ENCODE measurements around the gene XPO5. TPM values are rescaled to one million over a fixed set of nuclear protein-coding genes. Genes with fewer than 3 reads are reported as not detected.

XPO5 gene
- polyA plus RNA-seq, 1 of the 3 experiments (the other 2 are of a cell fraction) = 29.5 TPM

- Histone ChIP-seq H3K9me2 (no peaks in the 10 kb centered on the region), H3K9me3 (no peaks in the 10 kb centered on the region), H3K4me3 (ENCODE audit: low read depth in 2 of 2, low read length in 1 of 2) (no peak overlapping the region), H4K20me1 (ENCODE audit: insufficient read depth) (no peaks in the 10 kb centered on the region), H3K79me2 (ENCODE audit: insufficient read depth) (peaks cover 6% of the 10 kb centered on the region; the same call in 1 of the 2 replicates), H3K4me2 (no peak overlapping the region), H3K27ac (ENCODE audit: low read depth in 2 of 2, low read length in 1 of 2) (no peak overlapping the region), H3F3A (replicated peaks; ENCODE audit: insufficient read depth) (peaks cover 6% of the 10 kb centered on the region), H3K9ac (no peak overlapping the region), H3K27me3 (ENCODE audit: insufficient read depth) (no peaks in the 10 kb centered on the region), H2AFZ (ENCODE audit: low read depth) (no peak overlapping the region), H3K36me3 (replicated peaks in 1 of 2; ENCODE audit: control insufficient read depth in 1 of 2, insufficient read depth in 2 of 2, low read length in 1 of 2) (peaks cover 81 to 88% of the 10 kb centered on the region in 2 experiments), H3K4me1 (ENCODE audit: control insufficient read depth in 1 of 2, insufficient read depth in 2 of 2, low read depth in 1 of 2, low read length in 1 of 2) (no peaks in the 10 kb centered on the region)
- no peak for DNase-seq
- CTCF ChIA-PET = interaction anchor here (0.7 kb wide), 1 partner anchor 63 kb away, joined by 4 read pairs; no protein-coding TSS in a partner anchor
- TF ChIP-seq SMC3 (IDR thresholded peaks at IDR 0.05; ENCODE audit: low read depth, low read length) (no peak), CTCF (IDR thresholded peaks at IDR 0.05) (no peak), POLR2AphosphoS5 (IDR thresholded peaks at IDR 0.05; ENCODE audit: low read depth, low read length) (no peak), FOXJ3 (CRISPR knock-in tag; IDR thresholded peaks at IDR 0.05) (no peak), YY1 (IDR thresholded peaks at IDR 0.05; ENCODE audit: low read depth) (no peak), TCF12 (IDR thresholded peaks at IDR 0.05) (no peak), CHD2 (IDR thresholded peaks at IDR 0.05; ENCODE audit: low read length, partially characterized antibody) (no peak), ELF1 (IDR thresholded peaks at IDR 0.05) (no peak), NRF1 (IDR thresholded peaks at IDR 0.05; ENCODE audit: low read depth, low read length) (no peak), MEF2A (IDR thresholded peaks at IDR 0.05; ENCODE audit: borderline replicate concordance, low read depth) (no peak), USF1 (IDR thresholded peaks at IDR 0.05; ENCODE audit: borderline replicate concordance, low read depth) (no peak), GATA2 (CRISPR knock-in tag; IDR thresholded peaks at IDR 0.05) (no peak), RXRA (IDR thresholded peaks at IDR 0.05; ENCODE audit: borderline replicate concordance, low read depth) (no peak), SIN3A (IDR thresholded peaks at IDR 0.05; ENCODE audit: borderline replicate concordance, low read depth, low read length) (no peak), EZH2phosphoT487 (IDR thresholded peaks at IDR 0.05; ENCODE audit: borderline replicate concordance, low read depth) (no peak), JUND (IDR thresholded peaks at IDR 0.05) (no peak)
- POLR2A ChIA-PET = no interaction called here
- 89% methylated on average over 5 of the region's 10 CpGs for WGBS (ENCODE audit: low lambda C conversion rate)
Measured at GRCh38 chr6:43524483-43524961, 51.3 kb downstream of the XPO5 start.

GRCh38 chr6:43523284-43523683 is 52.6 kb downstream of the XPO5 start:
- no peak overlapping the region for H3K4me2 ChIP-seq
- ChIA-PET CTCF (interaction anchor here (1.1 kb wide), 1 partner anchor 16 kb away, joined by 4 read pairs; no protein-coding TSS in a partner anchor), POLR2A (interaction anchor here (0.9 kb wide), 1 partner anchor 13 kb away, joined by 3 read pairs; the partner anchor contains the start of gene LRRC73)
- H3K27me3 ChIP-seq (ENCODE audit: insufficient read depth) = no peaks in the 10 kb centered on the region
- no peak overlapping the region for H3K4me3 ChIP-seq (ENCODE audit: low read depth in 2 of 2, low read length in 1 of 2)
- no peaks in the 10 kb centered on the region for H4K20me1 ChIP-seq (ENCODE audit: insufficient read depth)
- 96% methylated on average over 3 of the region's 3 CpGs for WGBS (ENCODE audit: low lambda C conversion rate)
- H3K4me1 ChIP-seq (ENCODE audit: control insufficient read depth in 1 of 2, insufficient read depth in 2 of 2, low read depth in 1 of 2, low read length in 1 of 2) = peaks cover 0 to 4% of the 10 kb centered on the region in 2 experiments; a peak in 1 of 4 replicates
- H3K9me2 ChIP-seq = no peaks in the 10 kb centered on the region
- H3F3A ChIP-seq (replicated peaks; ENCODE audit: insufficient read depth) = peaks cover 6% of the 10 kb centered on the region
- H3K9ac ChIP-seq = no peak overlapping the region
- TF ChIP-seq YY1 (IDR thresholded peaks at IDR 0.05; ENCODE audit: low read depth) = no peak
- no peak for DNase-seq
- H3K36me3 ChIP-seq (replicated peaks in 1 of 2; ENCODE audit: control insufficient read depth in 1 of 2, insufficient read depth in 2 of 2, low read length in 1 of 2) = peaks cover 78 to 85% of the 10 kb centered on the region in 2 experiments
- no peak overlapping the region for H3K27ac ChIP-seq (ENCODE audit: low read depth in 2 of 2, low read length in 1 of 2)
- H3K9me3 ChIP-seq = no peaks in the 10 kb centered on the region
- peaks cover 18% of the 10 kb centered on the region for H3K79me2 ChIP-seq (ENCODE audit: insufficient read depth)
- no peak overlapping the region for H2AFZ ChIP-seq (ENCODE audit: low read depth)
